NCI-H2227 (cell line): Measurements from ENCODE around the gene PTPN3.

Experiments
- DNase-seq: peaks from one replicate; lab custom pipeline; 2025; ENCODE audit not compliant: unreplicated experiment; lab: John Stamatoyannopoulos, UW

Gene PTPN3

GRCh38 chr9:109427886-109428285, 70.2 kb downstream of the PTPN3 start:
- no peak for DNase-seq

- DNase-seq: no peak
Measured at GRCh38 chr9:109426626-109427402, 71.3 kb downstream of the PTPN3 start.

GRCh38 chr9:109424618-109425017, 73.5 kb downstream of the PTPN3 start:
- no peak for DNase-seq

- no peak for DNase-seq
Measured at GRCh38 chr9:109423877-109424276, 74.2 kb downstream of the PTPN3 start.

- DNase-seq: no peak
Measured at GRCh38 chr9:109422641-109423040, 75.5 kb downstream of the PTPN3 start.

GRCh38 chr9:109421026-109421970, 76.8 kb downstream of the PTPN3 start:
- DNase-seq: no peak

- DNase-seq: no peak
Measured at GRCh38 chr9:109419531-109419930, 78.6 kb downstream of the PTPN3 start.

- DNase-seq: no peak
Measured at GRCh38 chr9:109418827-109419226, 79.3 kb downstream of the PTPN3 start.

- no peak for DNase-seq
Measured at GRCh38 chr9:109417585-109418544, 80.2 kb downstream of the PTPN3 start.

GRCh38 chr9:109417054-109417453, 81.1 kb downstream of the PTPN3 start:
- DNase-seq: no peak

- no peak for DNase-seq
Measured at GRCh38 chr9:109416135-109416706, 81.9 kb downstream of the PTPN3 start.

GRCh38 chr9:109414125-109414785, 83.9 kb downstream of the PTPN3 start:
- no peak for DNase-seq

- DNase-seq: peak; percentile 38
Measured at GRCh38 chr9:109411798-109412352, 86.2 kb downstream of the PTPN3 start.

GRCh38 chr9:109411069-109411761, 86.9 kb downstream of the PTPN3 start:
- no peak for DNase-seq

GRCh38 chr9:109409773-109410397, 88.2 kb downstream of the PTPN3 start:
- no peak for DNase-seq

GRCh38 chr9:109408759-109409462, 89.2 kb downstream of the PTPN3 start:
- no peak for DNase-seq

- no peak for DNase-seq
Measured at GRCh38 chr9:109403766-109404320, 94.3 kb downstream of the PTPN3 start.

GRCh38 chr9:109403116-109403515, 95.0 kb downstream of the PTPN3 start:
- DNase-seq: no peak
